Esophagus muscularis mucosa (tissue), 4 donors: Measurements from ENCODE around the gene MEGF8. TPM values are rescaled to one million over a fixed set of nuclear protein-coding genes. Genes with fewer than 3 reads are reported as not detected.
A peak's percentile ranks its signal among the peaks of the same experiment; 100 is the strongest.

Source experiments
- DNase-seq: peaks from one replicate; pipeline ENCODE4 v3.0.0-alpha.2; 2017; ENCODE audit errors: extremely low spot score
- H3K27ac ChIP-seq, 4 donors: fragments of 200-600 bp; sonication (generic); replicated peaks in 1 of 4; 1 replicate in 3 of 4; 2 replicates in 1 of 4; pipeline ENCODE4 v1.5.1; 2016 to 2019; ENCODE audit warnings: mild to moderate bottlenecking in 1 of 4
- H3K27me3 ChIP-seq, 4 donors: fragments of 200-600 bp; sonication (generic); one replicate each; pipeline versions ENCODE4 v1.5.1 to v1.6.0; 2016 to 2019
- H3K36me3 ChIP-seq, 4 donors: fragments of 200-600 bp; sonication (generic); one replicate each; pipeline ENCODE4 v1.5.1; 2016 to 2019
- H3K4me1 ChIP-seq, 4 donors: fragments of 200-600 bp; sonication (generic); one replicate each; pipeline ENCODE4 v1.5.1; 2016 to 2019
- H3K4me3 ChIP-seq, 4 donors: fragments of 200-600 bp; sonication (generic); 1 replicate in 2 of 4; 2 replicates in 2 of 4; pipeline ENCODE4 v1.5.1; 2016 to 2019; ENCODE audit warnings: mild to moderate bottlenecking in 4 of 4, moderate library complexity in 1 of 4
- H3K9me3 ChIP-seq, 4 donors: fragments of 200-600 bp; sonication (generic); 1 replicate in 3 of 4; 2 replicates in 1 of 4; pipeline ENCODE4 v1.5.1; 2016 to 2019
- CTCF ChIP-seq, 3 experiments: fragments of 200-600 bp in 2 of 3; fragments of 450-650 bp in 1 of 3; sonication (generic) in 2 of 3; IDR thresholded peaks; one replicate each; pipeline ENCODE4 v1.5.1; 2017 to 2019; ENCODE audit warnings: antibody characterized with exemption in 3 of 3, mild to moderate bottlenecking in 2 of 3, moderate library complexity in 1 of 3
- EP300 ChIP-seq: sonication (generic); formaldehyde crosslinking; IDR thresholded peaks from one replicate; pipeline ENCODE4 v1.6.1; 2017; ENCODE audit warnings: antibody characterized with exemption
- POLR2A ChIP-seq: fragments of 450-650 bp; IDR thresholded peaks from one replicate; pipeline ENCODE4 v1.6.1; 2017; ENCODE audit warnings: antibody characterized with exemption, moderate library complexity, mild to moderate bottlenecking, low read depth
- POLR2AphosphoS5 ChIP-seq, 2 donors: sonication (generic); formaldehyde crosslinking; IDR thresholded peaks; one replicate each; pipeline ENCODE4 v1.6.1; 2017; ENCODE audit warnings: antibody characterized with exemption in 2 of 2
- WGBS: methylation state at CpG from one replicate; pipeline ENCODE4 v1.1.5; 2018; 5-methylcytosine and 5-hydroxymethylcytosine counted together
- intact Hi-C: fragments of 100-400 bp; cut with DNase I; formaldehyde crosslinking; loops from one replicate; pipeline ENCODE4 v1.15.1; 2023
- total RNA-seq, 4 donors: library from RNA; depleted of rRNA; stranded (reverse); fragments of >200 nt; gene quantifications; one replicate each; pipeline versions ENCODE4 v1.1.0 to v1.2.1, GENCODE V29; 2016

Gene MEGF8
- total RNA-seq, 4 donors from 2014 or later = 18.2 to 46.2 (median 25.5) TPM

- intact Hi-C loops = no loop called here
- peaks cover 5 to 23% (median 20%) of the 10 kb centered on the region in 4 donors for H3K4me1 ChIP-seq
- TF ChIP-seq CTCF (IDR thresholded peaks at IDR 0.05) = no peak
- no peak for TF ChIP-seq POLR2A
- TF ChIP-seq EP300 = no peak
- no peak for TF ChIP-seq POLR2AphosphoS5 (IDR thresholded peaks at IDR 0.05)
- H3K27ac ChIP-seq = peak overlapping the region in 3 of 4 donors; percentile 48 to 76 (median 73)
- peak overlapping the region; percentile 60 to 64 (median 62) for H3K4me3 ChIP-seq
- 66% methylated on average over 11 of the region's 11 CpGs for WGBS
- no peaks in the 10 kb centered on the region for H3K36me3 ChIP-seq
- DNase-seq = no peak
- no peaks in the 10 kb centered on the region for H3K9me3 ChIP-seq
- no peaks in the 10 kb centered on the region for H3K27me3 ChIP-seq
Measured at GRCh38 chr19:42303101-42303464, 22.4 kb upstream of the MEGF8 start.

- Histone ChIP-seq H3K27me3 (no peaks in the 10 kb centered on the region), H3K4me3 (no peak overlapping the region), H3K27ac (no peak overlapping the region), H3K4me1 (peaks cover 5 to 23% (median 20%) of the 10 kb centered on the region in 4 donors), H3K36me3 (no peaks in the 10 kb centered on the region), H3K9me3 (no peaks in the 10 kb centered on the region)
- TF ChIP-seq POLR2AphosphoS5 (IDR thresholded peaks at IDR 0.05) (no peak), EP300 (no peak), CTCF (IDR thresholded peaks at IDR 0.05) (no peak), POLR2A (no peak)
- intact Hi-C loops = no loop called here
- DNase-seq = no peak
- WGBS = 91% methylated on average over 8 of the region's 8 CpGs
Measured at GRCh38 chr19:42303876-42304275, 21.6 kb upstream of the MEGF8 start.

- Histone ChIP-seq H3K4me3 (no peak overlapping the region), H3K9me3 (no peaks in the 10 kb centered on the region), H3K4me1 (peaks cover 5 to 19% (median 18%) of the 10 kb centered on the region in 4 donors), H3K36me3 (no peaks in the 10 kb centered on the region), H3K27ac (no peak overlapping the region), H3K27me3 (peaks cover 0 to 17% (median 0%) of the 10 kb centered on the region in 4 donors)
- no peak for DNase-seq
- 85% methylated on average over 15 of the region's 22 CpGs for WGBS
- no peak for TF ChIP-seq POLR2AphosphoS5 (IDR thresholded peaks at IDR 0.05)
- no peak for TF ChIP-seq POLR2A
- no peak for TF ChIP-seq EP300
- TF ChIP-seq CTCF (IDR thresholded peaks at IDR 0.05) = no peak
- intact Hi-C loops = no loop called here
Measured at GRCh38 chr19:42306646-42307045, 18.8 kb upstream of the MEGF8 start.

GRCh38 chr19:42309686-42310085, 15.7 kb upstream of the MEGF8 start:
- Histone ChIP-seq H3K4me1 (peaks cover 12 to 18% (median 15%) of the 10 kb centered on the region in 4 donors), H3K27ac (no peak overlapping the region), H3K27me3 (peaks cover 0 to 42% (median 9%) of the 10 kb centered on the region in 4 donors), H3K9me3 (no peaks in the 10 kb centered on the region), H3K36me3 (no peaks in the 10 kb centered on the region), H3K4me3 (no peak overlapping the region)
- WGBS = 94% methylated on average over 5 of the region's 14 CpGs
- DNase-seq = no peak
- TF ChIP-seq POLR2A (no peak), EP300 (no peak), CTCF (IDR thresholded peaks at IDR 0.05) (no peak), POLR2AphosphoS5 (IDR thresholded peaks at IDR 0.05) (no peak)
- intact Hi-C loops = no loop called here

- H3K4me3 ChIP-seq = no peak overlapping the region
- peaks cover 0 to 45% (median 9%) of the 10 kb centered on the region in 4 donors for H3K27me3 ChIP-seq
- H3K9me3 ChIP-seq = no peaks in the 10 kb centered on the region
- H3K27ac ChIP-seq = no peak overlapping the region
- intact Hi-C loops = no loop called here
- no peak for DNase-seq
- WGBS = 61% methylated on average over 2 of the region's 2 CpGs
- H3K36me3 ChIP-seq = no peaks in the 10 kb centered on the region
- peaks cover 12 to 18% (median 16%) of the 10 kb centered on the region in 4 donors for H3K4me1 ChIP-seq
- TF ChIP-seq CTCF (IDR thresholded peaks at IDR 0.05) (no peak), EP300 (no peak), POLR2AphosphoS5 (IDR thresholded peaks at IDR 0.05) (no peak), POLR2A (no peak)
Measured at GRCh38 chr19:42311657-42312056, 13.8 kb upstream of the MEGF8 start.
